22Rv1 (cell line): ENCODE results near the gene AP4E1.
"Not testable (repeated sequence)": the region's sequence is repeated elsewhere in the genome, so short reads cannot be mapped to it uniquely, and the experiment has no call there.

Experiments used
- H3K27ac ChIP-seq: fragments of 450-650 bp; 2 replicates; pipeline ENCODE4 v1.5.1; 2017
- CTCF ChIP-seq: fragments of 450-650 bp; IDR thresholded peaks from 2 replicates; pipeline ENCODE4 v1.5.1; 2017; ENCODE audit warnings: mild to moderate bottlenecking
- ZFX ChIP-seq: fragments of 450-650 bp; IDR thresholded peaks from 2 replicates; pipeline ENCODE4 v1.6.1; 2017; ENCODE audit warnings: antibody characterized with exemption, borderline replicate concordance

AP4E1 gene

DNA sequence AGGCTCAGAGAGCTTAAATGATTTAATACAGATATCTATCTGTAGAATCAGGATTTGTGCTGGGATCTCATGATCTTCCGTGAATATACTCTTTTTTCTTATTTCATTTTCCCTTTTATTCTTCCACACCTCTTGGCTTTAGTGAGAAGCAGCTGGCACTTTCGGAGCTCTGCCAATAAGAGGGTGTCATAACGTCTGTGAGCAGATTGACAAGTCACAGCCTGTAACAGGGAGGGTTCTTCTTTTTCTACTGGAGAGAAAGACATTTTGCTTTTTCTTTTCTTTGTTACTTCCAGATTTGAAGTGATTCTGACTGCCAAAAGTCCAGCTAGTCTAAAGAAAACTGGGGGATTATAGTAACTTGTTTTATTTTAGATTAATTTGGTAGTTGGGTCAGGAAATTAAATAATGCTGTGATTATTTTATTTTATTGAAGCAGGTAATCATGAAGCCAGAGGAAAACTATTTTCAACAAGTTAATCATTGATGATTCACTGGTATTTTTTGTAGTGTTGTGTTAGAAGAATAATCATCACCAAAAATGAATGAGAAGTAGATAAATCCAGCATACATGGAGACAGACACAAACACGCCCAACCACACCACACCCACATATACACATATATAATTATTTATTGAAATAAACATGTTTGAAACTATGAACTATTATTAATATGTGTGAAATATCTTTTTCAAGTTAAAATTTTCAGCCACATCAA lies 116.4 kb downstream of the AP4E1 start:
- TF ChIP-seq CTCF (no peak), ZFX (no peak)
- no peak overlapping the region for H3K27ac ChIP-seq

GRCh38 chr15:51025454-51025846 lies 117.0 kb downstream of the AP4E1 start:
- no peak overlapping the region for H3K27ac ChIP-seq
- TF ChIP-seq CTCF (no peak), ZFX (no peak)

- TF ChIP-seq CTCF (no peak), ZFX (no peak)
- peak overlapping the region; percentile 22; the same call in 1 of the 2 replicates for H3K27ac ChIP-seq
These were observed 122.3 kb downstream of the AP4E1 start for GRCh38 chr15:51030649-51031316.

- H3K27ac ChIP-seq = not testable (repeated sequence)
These were observed 129.0 kb downstream of the AP4E1 start for GRCh38 chr15:51037474-51037873.

- no peak overlapping the region for H3K27ac ChIP-seq
- TF ChIP-seq CTCF = no peak
These were observed 129.9 kb downstream of the AP4E1 start for GRCh38 chr15:51038162-51038973.

- no peak for TF ChIP-seq ZFX
- no peak for TF ChIP-seq CTCF
- no peak overlapping the region for H3K27ac ChIP-seq
These were observed 130.5 kb downstream of the AP4E1 start for GRCh38 chr15:51038974-51039319.

DNA sequence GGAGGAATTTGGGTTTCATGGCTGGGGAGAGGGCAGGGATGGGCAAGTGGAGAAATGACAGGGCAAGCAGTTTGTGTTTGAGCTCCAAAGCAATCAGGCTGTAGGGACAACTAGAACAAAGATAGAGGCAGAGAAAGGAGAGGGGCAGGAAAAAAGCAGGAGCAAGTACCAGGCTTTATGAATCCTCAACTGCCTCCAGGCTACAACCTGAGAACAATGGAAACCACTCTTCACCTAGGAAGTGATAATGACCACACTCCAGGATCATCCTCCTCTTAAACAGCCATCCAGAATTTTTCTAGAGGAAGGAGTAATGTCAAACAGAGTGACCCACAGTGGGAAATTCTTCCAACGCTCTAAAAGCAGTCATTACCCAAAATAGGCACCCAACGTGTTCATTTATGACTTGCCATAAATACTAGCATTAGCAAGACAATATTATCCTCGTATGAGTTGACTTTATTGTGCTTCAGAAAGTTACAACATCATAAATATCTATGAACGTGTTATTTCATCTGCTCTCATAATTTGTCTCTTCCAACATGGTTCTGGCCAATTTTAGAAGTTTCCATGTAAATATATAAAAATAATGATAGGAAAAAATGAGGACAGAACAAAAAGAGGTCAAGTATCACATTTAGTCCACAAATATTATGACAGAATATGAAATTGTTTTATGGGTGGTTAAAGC lies 135.7 kb downstream of the AP4E1 start:
- no peak overlapping the region for H3K27ac ChIP-seq
- no peak for TF ChIP-seq ZFX
- TF ChIP-seq CTCF = no peak
